Cardiac muscle cell (in vitro differentiated cells and primary cell): Measurements from ENCODE around the gene ATP8A2. TPM values are rescaled to one million over a fixed set of nuclear protein-coding genes. Genes with fewer than 3 reads are reported as not detected.

Experiments used
- DNase-seq, 2 donors: peaks; one replicate each; pipeline versions ENCODE4 v3.0.0 to v3.0.0-alpha.2; 2010 to 2017; ENCODE audit warnings: low read depth in 1 of 2, low spot score in 1 of 2
- H3K27ac ChIP-seq: fragments of 200-600 bp; sonication (generic); 2 replicates; pipeline ENCODE4 v1.5.1; 2016
- H3K27me3 ChIP-seq: fragments of 200-600 bp; sonication (generic); 2 replicates; pipeline ENCODE4 v1.6.0; 2016; ENCODE audit warnings: control low read depth
- H3K36me3 ChIP-seq: fragments of 200-600 bp; sonication (generic); 2 replicates; pipeline ENCODE4 v1.5.1; 2016; ENCODE audit warnings: control low read depth
- H3K4me1 ChIP-seq: fragments of 200-600 bp; sonication (generic); 2 replicates; pipeline ENCODE4 v1.8.1; 2017; ENCODE audit warnings: low read depth, mild to moderate bottlenecking, mixed run types
- H3K4me3 ChIP-seq: fragments of 200-600 bp; sonication (generic); 2 replicates; pipeline ENCODE4 v1.5.1; 2016; ENCODE audit warnings: mild to moderate bottlenecking
- H3K9me3 ChIP-seq: fragments of 200-600 bp; sonication (generic); 2 replicates; pipeline ENCODE4 v1.5.1; 2017; ENCODE audit warnings: low read depth, mild to moderate bottlenecking, control low read depth
- CTCF ChIP-seq: IDR thresholded peaks from 2 replicates; pipeline ENCODE4 v1.5.1; 2012; ENCODE audit warnings: low read depth, mild to moderate bottlenecking, low read length
- polyA plus RNA-seq: library from polyadenylated mRNA; unstranded; fragments of >200 nt; fragmentation: Nextera tagmentation; extraction: Ambion mirVana; gene quantifications from 2 replicates; pipeline ENCODE4 v1.2.1, GENCODE V29; 2016
- total RNA-seq: library from RNA; depleted of rRNA; stranded (reverse); fragments of >200 nt; gene quantifications from 2 replicates; pipeline ENCODE4 v1.2.3, GENCODE V29; 2016

The ATP8A2 gene
- total and polyA plus RNA-seq, 2 experiments from 2014 or later = 0.86 to 0.89 TPM

DNA sequence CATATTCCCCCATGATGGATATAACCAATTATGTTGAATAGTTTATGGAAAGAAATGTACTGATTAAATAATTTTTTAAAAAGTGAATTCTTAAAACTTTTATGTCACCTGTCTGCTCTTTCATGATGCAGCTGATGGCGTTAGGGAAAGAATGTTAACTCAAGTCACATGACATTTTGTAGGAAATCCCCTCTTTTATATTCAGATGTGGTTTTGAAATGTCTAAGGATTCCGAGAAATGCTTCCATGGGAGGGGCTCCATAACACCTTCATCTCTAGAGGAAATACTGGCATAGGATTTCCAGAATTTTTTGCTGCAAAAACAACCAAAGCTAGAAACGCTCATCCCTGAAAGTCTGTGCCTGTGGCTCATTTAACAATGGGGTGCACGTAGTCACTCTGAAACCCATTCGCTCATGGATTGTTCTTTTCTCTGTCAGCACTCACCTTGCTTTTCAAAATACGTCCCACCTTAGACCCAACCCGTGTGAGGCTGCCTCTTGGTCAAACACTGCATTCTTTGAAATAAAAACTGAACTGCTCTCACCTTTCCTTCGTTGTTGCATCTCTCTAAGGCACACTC, 391.1 kb downstream of the ATP8A2 start:
- H3K27me3 ChIP-seq = no peaks in the 10 kb centered on the region
- H3K36me3 ChIP-seq = no peaks in the 10 kb centered on the region
- TF ChIP-seq CTCF = no peak
- H3K4me3 ChIP-seq = no peak overlapping the region
- no peak overlapping the region for H3K27ac ChIP-seq
- no peak for DNase-seq
- H3K9me3 ChIP-seq = no peaks in the 10 kb centered on the region
- no peaks in the 10 kb centered on the region for H3K4me1 ChIP-seq

- no peaks in the 10 kb centered on the region for H3K27me3 ChIP-seq
- H3K4me1 ChIP-seq = no peaks in the 10 kb centered on the region
- H3K27ac ChIP-seq = no peak overlapping the region
- no peak for TF ChIP-seq CTCF
- H3K36me3 ChIP-seq = no peaks in the 10 kb centered on the region
- no peaks in the 10 kb centered on the region for H3K9me3 ChIP-seq
- DNase-seq = no peak
- no peak overlapping the region for H3K4me3 ChIP-seq
These were observed 392.6 kb downstream of the ATP8A2 start for GRCh38 chr13:25764378-25764777.

GRCh38 chr13:25765266-25765665, 393.5 kb downstream of the ATP8A2 start:
- Histone ChIP-seq H3K9me3 (no peaks in the 10 kb centered on the region), H3K27me3 (no peaks in the 10 kb centered on the region), H3K4me1 (no peaks in the 10 kb centered on the region), H3K27ac (no peak overlapping the region), H3K36me3 (no peaks in the 10 kb centered on the region), H3K4me3 (no peak overlapping the region)
- TF ChIP-seq CTCF = no peak
- no peak for DNase-seq

- no peaks in the 10 kb centered on the region for H3K36me3 ChIP-seq
- no peaks in the 10 kb centered on the region for H3K27me3 ChIP-seq
- no peaks in the 10 kb centered on the region for H3K4me1 ChIP-seq
- DNase-seq = no peak
- no peaks in the 10 kb centered on the region for H3K9me3 ChIP-seq
- no peak overlapping the region for H3K27ac ChIP-seq
- H3K4me3 ChIP-seq = no peak overlapping the region
- no peak for TF ChIP-seq CTCF
These were observed 394.8 kb downstream of the ATP8A2 start for GRCh38 chr13:25766576-25766975.

- no peaks in the 10 kb centered on the region for H3K27me3 ChIP-seq
- H3K4me3 ChIP-seq = no peak overlapping the region
- H3K9me3 ChIP-seq = no peaks in the 10 kb centered on the region
- TF ChIP-seq CTCF = no peak
- H3K36me3 ChIP-seq = no peaks in the 10 kb centered on the region
- H3K4me1 ChIP-seq = no peaks in the 10 kb centered on the region
- DNase-seq = no peak
- H3K27ac ChIP-seq = no peak overlapping the region
These were observed 395.2 kb downstream of the ATP8A2 start for GRCh38 chr13:25766991-25767390.

DNA sequence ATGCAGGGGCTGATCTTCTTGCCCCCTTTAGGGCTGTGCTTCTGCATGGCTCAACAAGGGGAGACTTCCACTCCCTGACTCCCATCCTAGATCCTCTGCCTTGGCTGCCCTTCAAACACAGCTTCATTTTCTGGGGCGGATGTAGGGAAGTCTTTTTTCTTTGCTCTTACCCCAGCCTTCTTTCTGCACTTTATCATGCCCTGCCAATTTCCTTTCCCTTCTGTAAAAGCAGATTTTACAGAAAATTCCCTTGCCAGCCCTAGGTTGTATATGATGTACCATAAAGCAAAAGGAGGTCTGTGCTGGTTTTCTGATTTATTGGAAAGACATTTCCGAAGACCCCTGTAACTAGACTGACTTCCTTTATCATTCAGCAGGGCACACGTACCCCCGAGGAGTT, 396.6 kb downstream of the ATP8A2 start:
- H3K27ac ChIP-seq = no peak overlapping the region
- no peaks in the 10 kb centered on the region for H3K27me3 ChIP-seq
- no peak for DNase-seq
- H3K4me1 ChIP-seq = no peaks in the 10 kb centered on the region
- H3K9me3 ChIP-seq = no peaks in the 10 kb centered on the region
- no peak for TF ChIP-seq CTCF
- H3K36me3 ChIP-seq = no peaks in the 10 kb centered on the region
- H3K4me3 ChIP-seq = no peak overlapping the region
